HEK293 (cell line): Measurements from ENCODE around the gene INHBA.

ENCODE experiments used
- BCL11A ChIP-seq: fragments of 450-650 bp; formaldehyde crosslinking; IDR thresholded peaks from 2 replicates; pipeline ENCODE4 v1.5.1; 2016; ENCODE audit warnings: low read depth, missing biosample characterization, missing genetic modification characterization
- BCL11B ChIP-seq: fragments of 450-650 bp; formaldehyde crosslinking; IDR thresholded peaks from 2 replicates; pipeline ENCODE4 v1.5.1; 2016; ENCODE audit warnings: low read depth, missing biosample characterization, missing genetic modification characterization
- GLI4 ChIP-seq: fragments of 450-650 bp; formaldehyde crosslinking; IDR thresholded peaks from 2 replicates; pipeline ENCODE4 v1.5.1; 2016; ENCODE audit warnings: missing biosample characterization, missing genetic modification characterization
- HIC1 ChIP-seq: fragments of 450-650 bp; formaldehyde crosslinking; IDR thresholded peaks from 2 replicates; pipeline ENCODE4 v1.5.1; 2016; ENCODE audit warnings: missing biosample characterization, missing genetic modification characterization
- KLF1 ChIP-seq: fragments of 450-650 bp; formaldehyde crosslinking; IDR thresholded peaks from 2 replicates; pipeline ENCODE4 v1.5.1; 2016; ENCODE audit warnings: missing biosample characterization, missing genetic modification characterization
- PRDM10 ChIP-seq: fragments of 450-650 bp; formaldehyde crosslinking; IDR thresholded peaks from 2 replicates; pipeline ENCODE4 v1.5.1; 2016; ENCODE audit warnings: missing biosample characterization, missing genetic modification characterization
- ZBTB10 ChIP-seq: fragments of 450-650 bp; formaldehyde crosslinking; IDR thresholded peaks from 2 replicates; pipeline ENCODE4 v1.5.1; 2016; ENCODE audit warnings: missing biosample characterization, missing genetic modification characterization
- ZBTB11 ChIP-seq: fragments of 450-650 bp; formaldehyde crosslinking; conservative IDR thresholded peaks from 2 replicates; pipeline ENCODE4 v1.5.1; 2016; ENCODE audit warnings: low read depth, missing biosample characterization, missing genetic modification characterization
- ZBTB48 ChIP-seq: fragments of 450-650 bp; formaldehyde crosslinking; IDR thresholded peaks from 2 replicates; pipeline ENCODE4 v1.5.1; 2016; ENCODE audit warnings: missing biosample characterization, missing genetic modification characterization
- ZFP41 ChIP-seq: fragments of 450-650 bp; formaldehyde crosslinking; IDR thresholded peaks from 2 replicates; pipeline ENCODE4 v1.5.1; 2016; ENCODE audit warnings: missing biosample characterization, missing genetic modification characterization, borderline replicate concordance
- ZNF132 ChIP-seq: fragments of 450-650 bp; formaldehyde crosslinking; IDR thresholded peaks from 2 replicates; pipeline ENCODE4 v1.5.1; 2017; ENCODE audit warnings: missing biosample characterization, missing genetic modification characterization, borderline replicate concordance
- ZNF133 ChIP-seq: fragments of 450-650 bp; formaldehyde crosslinking; IDR thresholded peaks from 2 replicates; pipeline ENCODE4 v1.5.1; 2016; ENCODE audit warnings: missing biosample characterization, missing genetic modification characterization
- ZNF138 ChIP-seq: fragments of 450-650 bp; formaldehyde crosslinking; IDR thresholded peaks from 2 replicates; pipeline ENCODE4 v1.5.1; 2016; ENCODE audit warnings: missing biosample characterization, missing genetic modification characterization, borderline replicate concordance
- ZNF155 ChIP-seq: fragments of 450-650 bp; formaldehyde crosslinking; IDR thresholded peaks from 2 replicates; pipeline ENCODE4 v1.5.1; 2016; ENCODE audit warnings: missing biosample characterization, missing genetic modification characterization
- ZNF202 ChIP-seq: fragments of 450-650 bp; formaldehyde crosslinking; IDR thresholded peaks from 2 replicates; pipeline ENCODE4 v1.5.1; 2016; ENCODE audit warnings: missing biosample characterization, missing genetic modification characterization, borderline replicate concordance
- ZNF24 ChIP-seq: fragments of 450-650 bp; formaldehyde crosslinking; IDR thresholded peaks from 2 replicates; pipeline ENCODE4 v1.5.1; 2016; ENCODE audit warnings: missing biosample characterization, missing genetic modification characterization
- ZNF266 ChIP-seq: fragments of 450-650 bp; formaldehyde crosslinking; IDR thresholded peaks from 2 replicates; pipeline ENCODE4 v1.5.1; 2016; ENCODE audit warnings: missing biosample characterization, missing genetic modification characterization, low read depth
- ZNF292 ChIP-seq: fragments of 450-650 bp; formaldehyde crosslinking; IDR thresholded peaks from 2 replicates; pipeline ENCODE4 v1.5.1; 2016; ENCODE audit warnings: low read depth, missing biosample characterization, missing genetic modification characterization, borderline replicate concordance
- ZNF48 ChIP-seq: fragments of 450-650 bp; formaldehyde crosslinking; IDR thresholded peaks from 2 replicates; pipeline ENCODE4 v1.5.1; 2016; ENCODE audit warnings: missing biosample characterization, missing genetic modification characterization
- ZNF600 ChIP-seq: fragments of 450-650 bp; formaldehyde crosslinking; IDR thresholded peaks from 2 replicates; pipeline ENCODE4 v1.5.1; 2016; ENCODE audit warnings: missing biosample characterization, missing genetic modification characterization
- ZNF629 ChIP-seq: fragments of 450-650 bp; formaldehyde crosslinking; IDR thresholded peaks from 2 replicates; pipeline ENCODE4 v1.5.1; 2017; ENCODE audit warnings: missing biosample characterization, missing genetic modification characterization
- ZNF639 ChIP-seq: fragments of 450-650 bp; formaldehyde crosslinking; IDR thresholded peaks from 2 replicates; pipeline ENCODE4 v1.5.1; 2016; ENCODE audit warnings: missing biosample characterization, missing genetic modification characterization
- ZNF654 ChIP-seq: fragments of 450-650 bp; formaldehyde crosslinking; IDR thresholded peaks from 2 replicates; pipeline ENCODE4 v1.5.1; 2016; ENCODE audit warnings: low read depth, missing biosample characterization, missing genetic modification characterization
- ZNF76 ChIP-seq: fragments of 450-650 bp; formaldehyde crosslinking; IDR thresholded peaks from 2 replicates; pipeline ENCODE4; 2016; ENCODE audit warnings: low read depth, missing biosample characterization, missing genetic modification characterization, borderline replicate concordance
- ZSCAN30 ChIP-seq: fragments of 450-650 bp; IDR thresholded peaks from 2 replicates; pipeline ENCODE4 v1.5.1; 2018; ENCODE audit warnings: missing biosample characterization, mild to moderate bottlenecking, missing genetic modification characterization, moderate library complexity
- ZSCAN5A ChIP-seq: fragments of 450-650 bp; formaldehyde crosslinking; IDR thresholded peaks from 2 replicates; pipeline ENCODE4 v1.5.1; 2016; ENCODE audit warnings: missing biosample characterization, missing genetic modification characterization

INHBA gene

GRCh38 chr7:41709621-41710020 lies 6.7 kb upstream of the INHBA start (continued):
- TF ChIP-seq PRDM10 (tag by site-specific recombination) (no peak), ZSCAN30 (tag by site-specific recombination) (no peak), BCL11B (tag by site-specific recombination) (no peak), ZNF138 (tag by site-specific recombination) (no peak), ZBTB11 (tag by site-specific recombination) (no peak), ZNF76 (tag by site-specific recombination) (no peak), ZNF600 (tag by site-specific recombination) (no peak), ZNF639 (tag by site-specific recombination) (peak; percentile 47; the same call in 1 of the 2 replicates), ZNF24 (no peak), ZNF132 (tag by site-specific recombination) (no peak), ZNF292 (tag by site-specific recombination) (no peak), ZSCAN5A (tag by site-specific recombination) (no peak), ZNF48 (no peak), ZFP41 (tag by site-specific recombination) (no peak), GLI4 (tag by site-specific recombination) (no peak), ZNF155 (tag by site-specific recombination) (no peak), BCL11A (no peak), HIC1 (tag by site-specific recombination) (peak; percentile 42; the same call in 1 of the 2 replicates), ZNF266 (tag by site-specific recombination) (no peak), ZBTB48 (tag by site-specific recombination) (no peak), ZNF202 (tag by site-specific recombination) (no peak), ZNF133 (tag by site-specific recombination) (no peak), ZNF629 (peak; percentile 92), ZNF654 (tag by site-specific recombination) (no peak), ZBTB10 (tag by site-specific recombination) (no peak), KLF1 (no peak)
